Upper lobe of left lung (tissue), 6 donors: ENCODE data around the gene NKX2-8. TPM values are rescaled to one million over a fixed set of nuclear protein-coding genes. Genes with fewer than 3 reads are reported as not detected.

ENCODE experiments used
- ATAC-seq, 2 donors: fragments of 200-7000 bp; cut with Tn5 transposase; one replicate each; pipeline ENCODE4 v1.9.1; 2022; ENCODE audit warnings: mild to moderate bottlenecking in 2 of 2, moderate library complexity in 2 of 2; ENCODE audit not compliant: low FRiP score in 2 of 2
- DNase-seq, 2 donors: peaks; one replicate each; pipeline ENCODE4 v3.0.0-alpha.2; 2019 to 2020
- H3K27ac ChIP-seq, 4 donors: fragments of 200-600 bp; sonication (generic); one replicate each; pipeline ENCODE4 v1.5.1; 2016 to 2019
- H3K27me3 ChIP-seq, 4 donors: fragments of 200-600 bp; sonication (generic); one replicate each; pipeline ENCODE4 v1.5.1; 2017 to 2019
- H3K36me3 ChIP-seq, 4 donors: fragments of 200-600 bp; sonication (generic); one replicate each; pipeline ENCODE4 v1.5.1; 2016 to 2019
- H3K4me1 ChIP-seq, 4 donors: fragments of 200-600 bp; sonication (generic); one replicate each; pipeline ENCODE4 v1.5.1; 2018 to 2019
- H3K4me3 ChIP-seq, 4 donors: fragments of 200-600 bp; sonication (generic); one replicate each; pipeline ENCODE4 v1.5.1; 2017 to 2019; ENCODE audit warnings: mild to moderate bottlenecking in 2 of 4, moderate library complexity in 1 of 4
- H3K9me3 ChIP-seq, 4 donors: fragments of 200-600 bp; sonication (generic); one replicate each; pipeline ENCODE4 v1.5.1; 2018 to 2019
- CTCF ChIP-seq, 6 experiments: fragments of 450-650 bp in 4 of 6; fragments of 200-600 bp in 2 of 6; sonication (generic) in 2 of 6; IDR thresholded peaks; one replicate each; pipeline ENCODE4 v1.5.1; 2016 to 2019; ENCODE audit warnings: antibody characterized with exemption in 6 of 6
- EP300 ChIP-seq, 4 donors: sonication (generic); formaldehyde crosslinking; IDR thresholded peaks; one replicate each; pipeline ENCODE4 v1.5.1; 2017; ENCODE audit warnings: antibody characterized with exemption in 4 of 4, control low read depth in 2 of 4
- POLR2A ChIP-seq, 4 donors: fragments of 450-650 bp; IDR thresholded peaks; one replicate each; pipeline ENCODE4 v1.5.1; 2016 to 2017; ENCODE audit warnings: antibody characterized with exemption in 4 of 4, mild to moderate bottlenecking in 2 of 4
- POLR2AphosphoS5 ChIP-seq, 2 donors: sonication (generic); formaldehyde crosslinking; IDR thresholded peaks; one replicate each; pipeline ENCODE4 v1.5.1; 2017; ENCODE audit warnings: antibody characterized with exemption in 2 of 2
- WGBS, 2 donors: methylation state at CpG; one replicate each; pipeline ENCODE4 v1.1.5; 2017 to 2018; 5-methylcytosine and 5-hydroxymethylcytosine counted together
- total RNA-seq, 6 donors: library from RNA; depleted of rRNA in 4 of 6; stranded (reverse); fragments of >200 nt in 4 of 6; gene quantifications; one replicate each; pipeline versions ENCODE4 v1.1.0 to v1.2.1, GENCODE V29; 2016 to 2021
- donor health status: DM: no; HTN: no; CAD: no; lungs with moderate emphysema.
- donor health status: DM: no; HTN: yes; CAD: no; lungs with severe emphysema.

Gene NKX2-8
- total RNA-seq, 6 donors from 2014 or later = 0.77 to 2.7 (median 2.1) TPM; not detected in 3

GRCh38 chr14:36625014-36625413 is 42.6 kb upstream of the NKX2-8 start:
- Histone ChIP-seq H3K4me1 (no peaks in the 10 kb centered on the region), H3K9me3 (no peaks in the 10 kb centered on the region), H3K27me3 (no peaks in the 10 kb centered on the region), H3K27ac (no peak overlapping the region), H3K36me3 (no peaks in the 10 kb centered on the region), H3K4me3 (no peak overlapping the region)
- no peak for DNase-seq
- no peak for ATAC-seq
- WGBS, 2 donors = 92 to 100% methylated on average over 1 of the region's 1 CpG
- TF ChIP-seq CTCF (IDR thresholded peaks at IDR 0.05) (no peak), POLR2AphosphoS5 (IDR thresholded peaks at IDR 0.05) (no peak), EP300 (IDR thresholded peaks at IDR 0.05) (no peak), POLR2A (IDR thresholded peaks at IDR 0.05) (no peak)

GRCh38 chr14:36619853-36620252 is 37.4 kb upstream of the NKX2-8 start:
- WGBS, 2 donors = 60 to 80% methylated on average over 2 of the region's 2 CpGs

GRCh38 chr14:36619131-36619530 is 36.7 kb upstream of the NKX2-8 start:
- no peaks in the 10 kb centered on the region for H3K9me3 ChIP-seq
- DNase-seq = no peak
- no peak for ATAC-seq
- no peaks in the 10 kb centered on the region for H3K27me3 ChIP-seq
- H3K4me3 ChIP-seq = no peak overlapping the region
- H3K4me1 ChIP-seq = no peaks in the 10 kb centered on the region
- H3K36me3 ChIP-seq = no peaks in the 10 kb centered on the region
- WGBS, 2 donors = 54 to 71% methylated on average over 3 of the region's 3 CpGs
- H3K27ac ChIP-seq = no peak overlapping the region
- no peak for TF ChIP-seq POLR2A (IDR thresholded peaks at IDR 0.05)
- no peak for TF ChIP-seq CTCF (IDR thresholded peaks at IDR 0.05)
- no peak for TF ChIP-seq EP300 (IDR thresholded peaks at IDR 0.05)
- no peak for TF ChIP-seq POLR2AphosphoS5 (IDR thresholded peaks at IDR 0.05)

More at GRCh38 chr14:36619853-36620252, 37.4 kb upstream of the NKX2-8 start:
- ATAC-seq (no peak), DNase-seq (no peak)
- Histone ChIP-seq H3K9me3 (no peaks in the 10 kb centered on the region), H3K27ac (no peak overlapping the region), H3K4me3 (no peak overlapping the region), H3K4me1 (no peaks in the 10 kb centered on the region), H3K36me3 (no peaks in the 10 kb centered on the region), H3K27me3 (no peaks in the 10 kb centered on the region)
- TF ChIP-seq CTCF (IDR thresholded peaks at IDR 0.05) = no peak
- no peak for TF ChIP-seq EP300 (IDR thresholded peaks at IDR 0.05)
- TF ChIP-seq POLR2A (IDR thresholded peaks at IDR 0.05) = no peak
- no peak for TF ChIP-seq POLR2AphosphoS5 (IDR thresholded peaks at IDR 0.05)

GRCh38 chr14:36618641-36619040 is 36.2 kb upstream of the NKX2-8 start:
- no peak for DNase-seq
- H3K9me3 ChIP-seq = no peaks in the 10 kb centered on the region
- H3K4me3 ChIP-seq = no peak overlapping the region
- no peak for TF ChIP-seq CTCF (IDR thresholded peaks at IDR 0.05)
- no peak for TF ChIP-seq POLR2AphosphoS5 (IDR thresholded peaks at IDR 0.05)
- TF ChIP-seq POLR2A (IDR thresholded peaks at IDR 0.05) = no peak
- TF ChIP-seq EP300 (IDR thresholded peaks at IDR 0.05) = no peak
- ATAC-seq = no peak
- no peak overlapping the region for H3K27ac ChIP-seq
- no peaks in the 10 kb centered on the region for H3K27me3 ChIP-seq
- no peaks in the 10 kb centered on the region for H3K4me1 ChIP-seq
- no peaks in the 10 kb centered on the region for H3K36me3 ChIP-seq
- WGBS, 2 donors = 51 to 67% methylated on average over 2 of the region's 2 CpGs

GRCh38 chr14:36617824-36618223 is 35.4 kb upstream of the NKX2-8 start:
- 65 to 75% methylated on average over 2 to 5 of the region's 5 CpGs for WGBS, 2 donors

More at GRCh38 chr14:36617824-36618223, 35.4 kb upstream of the NKX2-8 start:
- Histone ChIP-seq H3K9me3 (no peaks in the 10 kb centered on the region), H3K27me3 (no peaks in the 10 kb centered on the region), H3K27ac (no peak overlapping the region), H3K4me1 (no peaks in the 10 kb centered on the region), H3K36me3 (no peaks in the 10 kb centered on the region), H3K4me3 (no peak overlapping the region)
- TF ChIP-seq POLR2A (IDR thresholded peaks at IDR 0.05) (no peak), POLR2AphosphoS5 (IDR thresholded peaks at IDR 0.05) (no peak), CTCF (IDR thresholded peaks at IDR 0.05) (no peak), EP300 (IDR thresholded peaks at IDR 0.05) (no peak)
- DNase-seq (no peak), ATAC-seq (peak in 1 of 2 donors; percentile 11)
